Neural cell (in vitro differentiated cells): Measurements from ENCODE around the gene CDA. TPM values are rescaled to one million over a fixed set of nuclear protein-coding genes. Genes with fewer than 3 reads are reported as not detected.

ENCODE experiments used
- H2AFZ ChIP-seq: fragments of 200-600, 300-800 bp; sonication (generic), shearing (Covaris generic); 2 replicates; pipeline ENCODE4 v1.6.0; 2014; ENCODE audit warnings: low read depth, mild to moderate bottlenecking, antibody characterized with exemption, low read length, moderate library complexity
- H3F3A ChIP-seq: fragments of 200-600 bp; shearing (Covaris generic); 2 replicates; pipeline ENCODE4 v1.6.1; 2016; ENCODE audit warnings: mild to moderate bottlenecking, moderate library complexity, mixed read lengths, antibody characterized with exemption, low read length; ENCODE audit not compliant: insufficient read depth, poor library complexity, severe bottlenecking
- H3K27ac ChIP-seq: fragments of 200-600, 300-800 bp; sonication (generic), shearing (Covaris generic); 2 replicates; pipeline ENCODE4 v1.5.1; 2014; ENCODE audit warnings: mild to moderate bottlenecking, low read length, moderate library complexity
- H3K27me3 ChIP-seq: fragments of 300-800, 200-600 bp; sonication (generic), shearing (Covaris generic); 2 replicates; pipeline ENCODE4 v1.6.0; 2014; ENCODE audit warnings: mild to moderate bottlenecking, low read depth, low read length, moderate library complexity; ENCODE audit not compliant: insufficient read depth
- H3K36me3 ChIP-seq: fragments of 300-800, 200-600 bp; sonication (generic), shearing (Covaris generic); 2 replicates; pipeline ENCODE4 v1.5.1; 2014; ENCODE audit warnings: mild to moderate bottlenecking, antibody characterized with exemption, low read length, moderate library complexity; ENCODE audit not compliant: insufficient read depth
- H3K4me2 ChIP-seq: fragments of 300-800, 200-600 bp; sonication (generic), shearing (Covaris generic); 2 replicates; pipeline ENCODE4 v1.6.0; 2014; ENCODE audit warnings: mild to moderate bottlenecking, low read length
- H3K4me3 ChIP-seq: fragments of 300-800, 200-600 bp; sonication (generic), shearing (Covaris generic); 2 replicates; pipeline ENCODE4 v1.5.1; 2014; ENCODE audit warnings: mild to moderate bottlenecking, low read length, moderate library complexity
- H3K79me2 ChIP-seq: fragments of 200-600 bp; shearing (Covaris generic); replicated peaks from 2 replicates; pipeline ENCODE4 v1.6.0; 2014; ENCODE audit warnings: mild to moderate bottlenecking, low read length, moderate library complexity; ENCODE audit not compliant: insufficient read depth
- H3K9ac ChIP-seq: fragments of 300-800, 200-600 bp; sonication (generic), shearing (Covaris generic); 2 replicates; pipeline ENCODE4 v1.6.1; 2016; ENCODE audit warnings: mild to moderate bottlenecking, low read length, mixed read lengths
- H3K9me2 ChIP-seq: fragments of 200-600 bp; shearing (Covaris generic); 2 replicates; pipeline ENCODE4 v1.6.1; 2016; ENCODE audit warnings: mild to moderate bottlenecking, low read length, mixed read lengths; ENCODE audit not compliant: insufficient read depth
- H3K9me3 ChIP-seq: fragments of 200-600, 300-800 bp; sonication (generic), shearing (Covaris generic); 2 replicates; pipeline ENCODE4 v1.6.1; 2016; ENCODE audit warnings: mild to moderate bottlenecking, mixed run types, low read length, moderate library complexity, mixed read lengths
- H4K20me1 ChIP-seq: fragments of 200-600 bp; shearing (Covaris generic); 2 replicates; pipeline ENCODE4 v1.6.1; 2016; ENCODE audit warnings: mild to moderate bottlenecking, mixed run types; ENCODE audit not compliant: insufficient read depth
- EP300 ChIP-seq: fragments of 450-650 bp; conservative IDR thresholded peaks from 2 replicates; pipeline ENCODE4 v1.6.1; 2014; ENCODE audit warnings: antibody characterized with exemption, mild to moderate bottlenecking, moderate library complexity; ENCODE audit not compliant: poor library complexity, severe bottlenecking
- EZH2 ChIP-seq: fragments of 200-600, 300-800 bp; shearing (Covaris generic), sonication (generic); IDR thresholded peaks from 2 replicates; pipeline ENCODE4 v1.6.1; 2014; ENCODE audit warnings: antibody characterized with exemption, low read length, borderline replicate concordance, mild to moderate bottlenecking; ENCODE audit not compliant: insufficient read depth, poor library complexity, severe bottlenecking
- MXI1 ChIP-seq: fragments of 450-650 bp; conservative IDR thresholded peaks from 2 replicates; pipeline ENCODE4 v1.6.1; 2014; ENCODE audit warnings: antibody characterized with exemption, mild to moderate bottlenecking; ENCODE audit not compliant: poor library complexity, severe bottlenecking
- POLR2AphosphoS5 ChIP-seq: IDR thresholded peaks from 2 replicates; pipeline ENCODE4 v1.6.1; 2012
- RAD21 ChIP-seq: fragments of 450-650 bp; conservative IDR thresholded peaks from 2 replicates; pipeline ENCODE4 v1.6.1; 2014; ENCODE audit warnings: antibody characterized with exemption, mild to moderate bottlenecking, moderate library complexity
- SMC3 ChIP-seq: fragments of 450-650 bp; conservative IDR thresholded peaks from 2 replicates; pipeline ENCODE4 v1.6.1; 2014; ENCODE audit warnings: antibody characterized with exemption, mild to moderate bottlenecking, moderate library complexity; ENCODE audit not compliant: poor library complexity
- TAF1 ChIP-seq: IDR thresholded peaks from 2 replicates; pipeline ENCODE4 v1.6.1; 2012; ENCODE audit warnings: low read depth
- polyA plus RNA-seq: library from polyadenylated mRNA; depleted of rRNA; stranded (reverse); fragments of >200 nt; gene quantifications from 2 replicates; pipeline ENCODE4 v1.2.3, GENCODE V29; 2014
- TF ChIP-seq, protein P1 (sequence below): fragments of 450-650 bp; IDR thresholded peaks from 2 replicates; pipeline ENCODE4 v1.5.1; 2014; ENCODE audit warnings: antibody characterized with exemption, mild to moderate bottlenecking, moderate library complexity; ENCODE audit not compliant: poor library complexity, severe bottlenecking
- TF ChIP-seq, protein P2 (sequence below): IDR thresholded peaks from 2 replicates; pipeline ENCODE4 v1.6.1; 2012; ENCODE audit warnings: borderline replicate concordance

CDA gene
- polyA plus RNA-seq, 1 donor from 2014 or later = not detected

DNA sequence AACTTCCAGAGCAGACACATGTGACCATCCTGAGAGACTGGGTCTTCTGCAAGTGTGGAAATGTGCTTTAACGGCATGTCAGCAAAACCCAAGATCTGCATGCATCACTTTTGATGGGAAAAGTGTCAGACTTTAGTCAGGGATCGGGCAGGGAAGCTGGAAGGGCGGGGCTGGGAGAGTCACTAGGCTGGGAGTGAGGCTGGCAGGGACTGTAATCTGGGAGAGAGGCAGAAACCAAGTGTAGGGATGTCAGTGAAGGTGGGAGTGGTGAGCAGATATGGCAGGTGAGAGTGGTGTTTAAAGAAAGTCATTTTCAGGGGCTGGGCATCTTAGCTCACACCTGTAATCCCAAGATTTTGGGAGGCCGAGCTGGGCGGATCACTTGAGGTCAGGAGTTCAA, 11.3 kb downstream of the CDA start:
- H4K20me1 ChIP-seq = no peaks in the 10 kb centered on the region
- H3K4me2 ChIP-seq = no peak overlapping the region
- no peaks in the 10 kb centered on the region for H3K9me2 ChIP-seq
- H3K9ac ChIP-seq = no peak overlapping the region
- no peaks in the 10 kb centered on the region for H3K9me3 ChIP-seq
- no peaks in the 10 kb centered on the region for H3K36me3 ChIP-seq
- no peak overlapping the region for H3K27ac ChIP-seq
- H3K27me3 ChIP-seq = no peaks in the 10 kb centered on the region
- TF ChIP-seq SMC3 = no peak
- TF ChIP-seq EP300 = no peak
- no peak for TF ChIP-seq RAD21
- TF ChIP-seq POLR2AphosphoS5 = no peak
- no peak for TF ChIP-seq MXI1
- no peak for TF ChIP-seq EZH2
- TF ChIP-seq, protein P1, sequence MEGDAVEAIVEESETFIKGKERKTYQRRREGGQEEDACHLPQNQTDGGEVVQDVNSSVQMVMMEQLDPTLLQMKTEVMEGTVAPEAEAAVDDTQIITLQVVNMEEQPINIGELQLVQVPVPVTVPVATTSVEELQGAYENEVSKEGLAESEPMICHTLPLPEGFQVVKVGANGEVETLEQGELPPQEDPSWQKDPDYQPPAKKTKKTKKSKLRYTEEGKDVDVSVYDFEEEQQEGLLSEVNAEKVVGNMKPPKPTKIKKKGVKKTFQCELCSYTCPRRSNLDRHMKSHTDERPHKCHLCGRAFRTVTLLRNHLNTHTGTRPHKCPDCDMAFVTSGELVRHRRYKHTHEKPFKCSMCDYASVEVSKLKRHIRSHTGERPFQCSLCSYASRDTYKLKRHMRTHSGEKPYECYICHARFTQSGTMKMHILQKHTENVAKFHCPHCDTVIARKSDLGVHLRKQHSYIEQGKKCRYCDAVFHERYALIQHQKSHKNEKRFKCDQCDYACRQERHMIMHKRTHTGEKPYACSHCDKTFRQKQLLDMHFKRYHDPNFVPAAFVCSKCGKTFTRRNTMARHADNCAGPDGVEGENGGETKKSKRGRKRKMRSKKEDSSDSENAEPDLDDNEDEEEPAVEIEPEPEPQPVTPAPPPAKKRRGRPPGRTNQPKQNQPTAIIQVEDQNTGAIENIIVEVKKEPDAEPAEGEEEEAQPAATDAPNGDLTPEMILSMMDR = no peak
- TF ChIP-seq, protein P2, sequence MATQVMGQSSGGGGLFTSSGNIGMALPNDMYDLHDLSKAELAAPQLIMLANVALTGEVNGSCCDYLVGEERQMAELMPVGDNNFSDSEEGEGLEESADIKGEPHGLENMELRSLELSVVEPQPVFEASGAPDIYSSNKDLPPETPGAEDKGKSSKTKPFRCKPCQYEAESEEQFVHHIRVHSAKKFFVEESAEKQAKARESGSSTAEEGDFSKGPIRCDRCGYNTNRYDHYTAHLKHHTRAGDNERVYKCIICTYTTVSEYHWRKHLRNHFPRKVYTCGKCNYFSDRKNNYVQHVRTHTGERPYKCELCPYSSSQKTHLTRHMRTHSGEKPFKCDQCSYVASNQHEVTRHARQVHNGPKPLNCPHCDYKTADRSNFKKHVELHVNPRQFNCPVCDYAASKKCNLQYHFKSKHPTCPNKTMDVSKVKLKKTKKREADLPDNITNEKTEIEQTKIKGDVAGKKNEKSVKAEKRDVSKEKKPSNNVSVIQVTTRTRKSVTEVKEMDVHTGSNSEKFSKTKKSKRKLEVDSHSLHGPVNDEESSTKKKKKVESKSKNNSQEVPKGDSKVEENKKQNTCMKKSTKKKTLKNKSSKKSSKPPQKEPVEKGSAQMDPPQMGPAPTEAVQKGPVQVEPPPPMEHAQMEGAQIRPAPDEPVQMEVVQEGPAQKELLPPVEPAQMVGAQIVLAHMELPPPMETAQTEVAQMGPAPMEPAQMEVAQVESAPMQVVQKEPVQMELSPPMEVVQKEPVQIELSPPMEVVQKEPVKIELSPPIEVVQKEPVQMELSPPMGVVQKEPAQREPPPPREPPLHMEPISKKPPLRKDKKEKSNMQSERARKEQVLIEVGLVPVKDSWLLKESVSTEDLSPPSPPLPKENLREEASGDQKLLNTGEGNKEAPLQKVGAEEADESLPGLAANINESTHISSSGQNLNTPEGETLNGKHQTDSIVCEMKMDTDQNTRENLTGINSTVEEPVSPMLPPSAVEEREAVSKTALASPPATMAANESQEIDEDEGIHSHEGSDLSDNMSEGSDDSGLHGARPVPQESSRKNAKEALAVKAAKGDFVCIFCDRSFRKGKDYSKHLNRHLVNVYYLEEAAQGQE = no peak
- no peaks in the 10 kb centered on the region for H3F3A ChIP-seq
- H3K4me3 ChIP-seq = no peak overlapping the region
- H2AFZ ChIP-seq = no peak overlapping the region
- H3K79me2 ChIP-seq = no peaks in the 10 kb centered on the region

DNA sequence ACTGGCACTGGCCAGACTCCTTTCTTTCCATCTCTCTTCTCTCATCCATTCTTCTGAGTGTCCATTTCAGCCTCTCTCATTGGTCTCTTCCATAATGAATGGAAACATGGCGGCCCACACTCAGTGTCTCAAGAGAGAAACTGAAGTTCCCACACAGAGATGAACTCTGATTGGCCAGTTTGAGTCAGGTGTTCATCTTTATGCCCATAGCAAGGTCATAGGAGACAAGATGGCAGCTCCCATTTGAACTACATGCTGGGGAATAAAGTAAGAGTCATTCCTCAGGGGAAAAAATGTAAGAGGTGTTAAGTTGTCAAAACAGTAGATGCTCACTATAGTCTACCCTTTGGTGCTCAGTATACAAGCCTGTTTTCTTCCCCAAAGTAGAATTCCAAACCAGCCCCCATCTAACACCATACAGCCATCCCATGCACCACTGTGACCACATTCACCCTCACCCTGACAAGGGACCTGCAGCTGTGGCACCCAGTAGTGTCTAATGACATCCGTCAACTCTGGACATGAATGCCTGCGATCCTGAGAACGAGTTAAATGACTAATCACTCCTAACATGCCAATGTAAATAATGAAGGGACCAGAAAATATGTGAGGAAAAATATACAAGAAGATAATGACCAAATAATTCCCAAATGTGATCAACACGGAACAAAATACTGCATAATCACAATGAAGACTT, 12.4 kb downstream of the CDA start:
- Histone ChIP-seq H2AFZ (no peak overlapping the region), H3K27me3 (no peaks in the 10 kb centered on the region), H3F3A (no peaks in the 10 kb centered on the region), H3K9me3 (no peaks in the 10 kb centered on the region), H3K79me2 (no peaks in the 10 kb centered on the region), H3K9me2 (no peaks in the 10 kb centered on the region), H4K20me1 (no peaks in the 10 kb centered on the region), H3K9ac (no peak overlapping the region), H3K36me3 (no peaks in the 10 kb centered on the region), H3K4me2 (no peak overlapping the region), H3K27ac (no peak overlapping the region), H3K4me3 (no peak overlapping the region)
- TF ChIP-seq SMC3 = no peak
- TF ChIP-seq POLR2AphosphoS5 = no peak
- TF ChIP-seq, protein P1 = no peak
- no peak for TF ChIP-seq EP300
- no peak for TF ChIP-seq MXI1
- no peak for TF ChIP-seq EZH2
- TF ChIP-seq RAD21 = no peak
- TF ChIP-seq, protein P2 = no peak
- TF ChIP-seq TAF1 = no peak
